Bronchial epithelial cell (primary cell): Measurements from ENCODE around the gene CDC14B. TPM values are rescaled to one million over a fixed set of nuclear protein-coding genes. Genes with fewer than 3 reads are reported as not detected.

Source experiments
- DNase-seq: peaks from one replicate; pipeline ENCODE4 v3.0.0-alpha.2; 2010; ENCODE audit warnings: low read depth
- FAIRE-seq: peaks from 2 replicates; lab custom pipeline; 2011; peaks lifted over from hg19 to GRCh38; lab: Jason Lieb, UNC
- H3K27me3 ChIP-seq: 2 replicates; pipeline ENCODE4 v1.5.1; 2011; ENCODE audit warnings: low read length; ENCODE audit not compliant: control insufficient read depth, insufficient read depth
- H3K36me3 ChIP-seq: 2 replicates; pipeline ENCODE4 v1.5.1; 2011; ENCODE audit warnings: low read length; ENCODE audit not compliant: control insufficient read depth, insufficient read depth
- H3K4me3 ChIP-seq: 2 replicates; pipeline ENCODE4 v1.5.1; 2011; ENCODE audit warnings: mild to moderate bottlenecking, low read depth, low read length, control low read depth
- total RNA-seq: library from RNA; depleted of rRNA; stranded (reverse); fragments of >200 nt; gene quantifications from 2 replicates; pipeline ENCODE4 v1.2.1, GENCODE V29; 2014
- TF ChIP-seq, protein P1 (sequence below): IDR thresholded peaks from 2 replicates; pipeline ENCODE4 v1.5.1; 2011; ENCODE audit warnings: mild to moderate bottlenecking, moderate library complexity, low read length, control low read depth, inconsistent platforms; ENCODE audit not compliant: insufficient read depth, severe bottlenecking

CDC14B gene
- total RNA-seq, 1 donor from 2014 or later: 11.6 TPM

DNA sequence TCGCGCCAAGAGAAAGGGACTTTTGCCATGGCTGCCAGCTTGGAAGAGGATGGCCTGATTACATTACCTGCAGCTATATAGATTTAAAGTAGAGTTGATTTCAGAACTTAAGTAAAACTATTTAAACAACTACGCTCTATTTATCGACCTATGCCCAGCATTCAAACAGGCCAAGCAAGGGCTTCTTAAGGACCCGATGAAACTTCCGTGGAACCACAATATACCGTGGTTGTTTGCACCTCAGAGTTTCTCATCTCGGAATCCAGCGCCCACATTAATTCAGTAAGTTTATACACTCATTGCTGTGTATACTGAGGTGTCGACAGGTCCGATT, 505 bp upstream of the CDC14B start:
- FAIRE-seq (no peak), DNase-seq (no peak)
- TF ChIP-seq, protein P1, sequence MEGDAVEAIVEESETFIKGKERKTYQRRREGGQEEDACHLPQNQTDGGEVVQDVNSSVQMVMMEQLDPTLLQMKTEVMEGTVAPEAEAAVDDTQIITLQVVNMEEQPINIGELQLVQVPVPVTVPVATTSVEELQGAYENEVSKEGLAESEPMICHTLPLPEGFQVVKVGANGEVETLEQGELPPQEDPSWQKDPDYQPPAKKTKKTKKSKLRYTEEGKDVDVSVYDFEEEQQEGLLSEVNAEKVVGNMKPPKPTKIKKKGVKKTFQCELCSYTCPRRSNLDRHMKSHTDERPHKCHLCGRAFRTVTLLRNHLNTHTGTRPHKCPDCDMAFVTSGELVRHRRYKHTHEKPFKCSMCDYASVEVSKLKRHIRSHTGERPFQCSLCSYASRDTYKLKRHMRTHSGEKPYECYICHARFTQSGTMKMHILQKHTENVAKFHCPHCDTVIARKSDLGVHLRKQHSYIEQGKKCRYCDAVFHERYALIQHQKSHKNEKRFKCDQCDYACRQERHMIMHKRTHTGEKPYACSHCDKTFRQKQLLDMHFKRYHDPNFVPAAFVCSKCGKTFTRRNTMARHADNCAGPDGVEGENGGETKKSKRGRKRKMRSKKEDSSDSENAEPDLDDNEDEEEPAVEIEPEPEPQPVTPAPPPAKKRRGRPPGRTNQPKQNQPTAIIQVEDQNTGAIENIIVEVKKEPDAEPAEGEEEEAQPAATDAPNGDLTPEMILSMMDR: no peak
- H3K36me3 ChIP-seq: no peaks in the 10 kb centered on the region
- peak overlapping the region; percentile 60 for H3K4me3 ChIP-seq
- H3K27me3 ChIP-seq: no peaks in the 10 kb centered on the region

DNA sequence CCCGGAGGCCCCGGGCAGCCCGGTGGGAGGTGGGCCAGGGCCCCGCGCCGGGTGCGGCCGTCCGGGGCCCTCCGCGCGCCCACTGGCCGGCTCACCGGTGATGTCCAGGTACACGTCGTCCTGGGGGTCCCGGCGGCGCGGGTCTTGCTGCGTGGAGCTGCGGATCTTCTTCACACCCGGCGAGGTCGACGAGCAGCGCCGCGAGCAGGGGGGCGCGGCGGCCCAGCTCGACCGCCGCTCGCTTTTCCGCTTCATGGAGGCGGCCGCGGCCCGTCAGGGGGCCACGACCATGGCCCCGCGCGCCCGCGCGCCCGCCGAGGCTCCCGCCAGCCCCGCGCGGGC, 548 bp downstream of the CDC14B start:
- Histone ChIP-seq H3K4me3 (peak overlapping the region; percentile 60), H3K36me3 (no peaks in the 10 kb centered on the region), H3K27me3 (no peaks in the 10 kb centered on the region)
- TF ChIP-seq, protein P1: no peak
- DNase-seq: no peak
- FAIRE-seq: no peak

DNA sequence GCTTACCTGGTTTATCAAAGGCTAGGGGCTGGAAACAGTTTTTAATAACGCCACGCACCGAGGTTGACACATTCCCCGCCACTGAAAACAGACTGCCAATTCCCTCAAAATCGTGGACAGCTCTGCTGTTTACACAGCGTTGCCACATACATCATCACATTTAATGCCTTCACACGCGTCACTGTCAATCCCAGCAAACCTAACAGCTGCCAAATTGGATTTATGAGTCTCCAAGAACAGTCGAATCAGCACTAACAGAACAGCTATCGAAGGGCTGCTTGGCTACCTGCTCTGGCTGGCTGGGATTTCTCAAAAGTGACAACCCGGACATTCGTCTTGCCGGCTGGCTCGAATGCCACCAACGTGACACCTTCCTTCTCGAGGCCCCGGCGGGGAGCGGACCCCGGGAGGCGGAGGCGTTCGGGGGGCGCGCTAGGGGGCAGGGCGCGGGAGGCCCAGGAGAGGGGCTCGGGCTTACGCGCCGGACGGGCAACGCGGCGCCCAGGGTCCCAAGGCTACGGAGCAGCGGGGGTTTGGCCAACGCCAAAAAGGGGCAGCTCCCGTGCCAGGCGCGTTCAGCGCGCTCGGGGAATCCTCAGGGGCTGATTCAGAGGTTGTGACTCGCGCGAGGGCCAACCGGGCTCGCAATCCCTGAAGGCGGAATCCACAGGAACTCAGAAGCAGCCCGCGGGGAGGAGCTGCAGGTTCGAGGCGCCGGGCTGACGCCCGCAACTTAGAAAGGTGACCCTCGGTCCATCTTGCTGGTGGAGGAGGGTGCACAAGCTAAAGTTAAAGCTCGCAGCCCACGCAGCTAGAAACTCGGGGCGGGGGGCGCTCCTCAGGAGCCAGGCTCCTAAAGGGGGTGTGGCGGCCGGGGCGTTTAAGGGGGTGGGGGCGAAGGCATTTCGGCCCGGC, 1.2 kb downstream of the CDC14B start:
- Histone ChIP-seq H3K27me3 (no peaks in the 10 kb centered on the region), H3K4me3 (peak overlapping the region; percentile 60), H3K36me3 (no peaks in the 10 kb centered on the region)
- FAIRE-seq (no peak), DNase-seq (peak; percentile 70)
- TF ChIP-seq, protein P1: no peak

DNA sequence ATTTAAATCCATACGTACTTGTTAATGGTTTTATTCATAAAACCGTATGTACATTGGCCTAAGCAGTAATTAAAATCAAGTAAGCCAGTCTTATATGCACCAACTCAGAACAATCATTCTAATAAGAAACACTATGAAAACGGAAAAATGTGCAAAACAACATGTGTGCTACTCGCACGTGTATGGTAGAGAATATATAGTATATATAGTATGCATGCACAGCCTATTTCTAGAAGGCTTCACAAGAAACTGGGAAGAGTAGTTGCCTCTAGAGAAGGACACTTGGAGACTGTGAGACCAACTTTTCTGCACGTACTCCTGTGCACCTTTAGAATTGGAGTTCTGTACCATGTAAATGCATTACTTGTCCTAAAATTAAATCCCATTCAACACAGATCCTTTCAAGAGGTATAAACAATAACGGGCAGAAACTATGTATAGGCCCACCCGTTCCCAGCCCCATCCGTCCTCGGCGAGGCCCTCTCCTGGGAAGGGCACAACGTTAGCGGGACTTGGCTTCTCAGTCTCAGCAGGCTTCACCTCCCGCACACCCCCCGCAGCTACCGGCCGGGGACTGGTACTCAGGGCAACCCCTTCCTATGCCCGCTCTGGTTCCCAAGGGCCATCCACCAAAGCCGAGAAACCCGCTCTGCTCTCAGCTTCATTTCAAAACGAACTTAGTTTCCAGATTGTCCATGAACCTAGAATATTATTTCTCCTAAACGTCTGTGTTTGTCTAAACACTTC, 2.0 kb downstream of the CDC14B start:
- Histone ChIP-seq H3K36me3 (no peaks in the 10 kb centered on the region), H3K4me3 (peak overlapping the region; percentile 5), H3K27me3 (no peaks in the 10 kb centered on the region)
- TF ChIP-seq, protein P1: no peak
- DNase-seq (no peak), FAIRE-seq (no peak)

DNA sequence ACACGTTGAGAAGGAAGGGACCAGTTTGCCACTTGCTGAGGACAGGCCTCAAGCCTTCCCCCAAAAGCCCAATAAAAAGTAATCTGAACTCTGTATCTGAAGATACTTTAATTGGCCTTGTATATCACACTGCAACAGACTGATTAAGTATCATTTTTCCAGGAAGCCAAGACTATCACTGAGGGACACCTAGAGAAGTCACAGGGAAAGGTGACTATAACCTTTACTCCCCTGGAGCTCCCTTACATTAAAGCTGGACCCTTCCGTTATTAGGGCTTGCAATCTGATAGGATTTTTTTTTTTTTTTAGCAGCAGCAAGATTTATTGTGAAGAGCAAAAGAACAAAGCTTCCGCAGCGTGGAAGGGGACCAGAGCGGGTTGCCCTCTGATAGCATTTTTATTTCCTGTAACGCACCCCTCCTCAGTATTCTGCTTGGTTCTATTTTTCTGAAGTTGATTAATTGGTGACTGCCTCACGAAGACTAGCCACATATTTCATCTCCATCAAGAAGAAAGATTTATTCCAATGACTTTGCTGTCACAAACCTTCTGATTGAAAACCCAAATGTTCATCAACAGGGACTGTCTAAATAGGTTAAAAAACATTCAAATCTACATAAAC, 2.7 kb downstream of the CDC14B start:
- H3K27me3 ChIP-seq: no peaks in the 10 kb centered on the region
- no peak for DNase-seq
- no peaks in the 10 kb centered on the region for H3K36me3 ChIP-seq
- TF ChIP-seq, protein P1: no peak
- no peak for FAIRE-seq
- H3K4me3 ChIP-seq: no peak overlapping the region
